Endothelial cell of hepatic sinusoid (primary cell): ENCODE measurements around the gene ZNF277.

Source experiments
- in situ Hi-C: cut with HindIII; loops from 2 replicates; pipeline ENCODE4 v1.10.0; 2017; ENCODE audit warnings: low sequenced_read_pairs

The ZNF277 gene

DNA sequence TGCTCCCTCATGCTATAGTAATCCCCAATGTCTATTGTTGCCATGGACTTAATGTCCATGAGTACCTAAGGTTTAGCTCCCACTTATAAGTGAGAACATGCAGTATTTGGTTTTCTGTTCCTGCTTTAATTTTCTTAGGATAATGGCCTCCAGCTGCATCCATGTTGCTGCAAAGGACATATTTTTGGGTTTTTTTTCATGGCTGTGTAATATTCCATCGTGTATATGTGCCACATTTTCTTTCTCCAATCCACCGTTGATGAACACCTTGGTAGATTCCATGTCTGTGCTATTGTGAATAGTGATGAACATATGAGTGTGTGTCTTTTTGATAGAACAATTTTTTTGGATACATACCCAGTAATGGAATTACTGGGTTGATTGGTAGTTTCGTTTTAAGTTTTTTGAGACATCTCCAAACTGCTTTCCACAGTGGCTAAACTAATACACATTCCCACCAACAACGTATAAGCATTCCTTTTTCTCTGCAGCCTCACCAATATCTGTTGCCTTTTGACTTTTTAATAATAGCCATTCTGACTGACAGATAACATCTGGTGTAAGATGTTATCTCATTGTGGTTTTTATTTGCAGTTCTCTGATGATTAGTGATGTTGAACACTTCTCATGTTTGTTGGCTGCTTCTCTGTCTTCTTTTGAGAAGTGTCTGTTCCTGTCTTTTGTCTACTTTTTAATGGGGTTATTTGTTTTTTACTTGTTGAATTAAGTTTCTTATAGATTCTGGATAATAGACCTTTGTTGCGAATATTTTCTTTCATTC lies 175.0 kb downstream of the ZNF277 start:
- in situ Hi-C loops, result no loop called here

DNA sequence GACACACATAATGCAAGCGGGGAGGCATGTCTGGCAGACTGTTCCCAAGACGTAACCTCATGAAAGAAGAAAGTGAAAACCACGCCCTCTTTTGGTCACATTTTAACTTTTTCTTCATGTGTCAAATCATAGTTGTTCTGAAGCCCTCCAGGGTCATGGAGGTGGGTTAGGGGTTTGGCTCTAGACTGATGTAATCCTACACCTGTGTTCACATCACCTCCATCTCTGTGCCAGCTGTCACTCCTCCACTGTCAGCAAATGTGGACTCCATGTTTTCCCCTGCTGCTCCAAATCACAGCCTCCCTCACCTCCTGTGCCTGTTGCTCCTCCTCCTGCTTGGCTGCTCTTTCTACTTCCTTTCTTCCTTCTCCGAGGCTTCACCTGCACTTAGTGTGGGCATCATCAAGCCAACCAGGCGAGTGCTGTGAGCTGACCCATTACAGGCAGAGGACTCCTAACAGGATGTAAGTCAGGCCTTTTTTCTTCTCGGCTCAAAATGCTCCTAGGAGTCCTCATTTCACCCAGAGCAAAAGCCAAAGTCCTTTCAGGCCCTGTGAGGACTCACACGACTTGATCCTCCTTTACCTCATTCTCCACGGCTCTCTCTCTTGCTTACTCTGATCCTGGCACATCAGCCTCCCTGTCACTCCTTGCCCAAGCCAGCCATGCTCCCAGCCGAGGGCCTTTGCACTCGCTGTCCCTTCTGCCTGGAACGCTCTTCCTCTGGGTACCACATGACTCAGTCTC lies 177.3 kb downstream of the ZNF277 start:
- in situ Hi-C loops, result no loop called here

DNA sequence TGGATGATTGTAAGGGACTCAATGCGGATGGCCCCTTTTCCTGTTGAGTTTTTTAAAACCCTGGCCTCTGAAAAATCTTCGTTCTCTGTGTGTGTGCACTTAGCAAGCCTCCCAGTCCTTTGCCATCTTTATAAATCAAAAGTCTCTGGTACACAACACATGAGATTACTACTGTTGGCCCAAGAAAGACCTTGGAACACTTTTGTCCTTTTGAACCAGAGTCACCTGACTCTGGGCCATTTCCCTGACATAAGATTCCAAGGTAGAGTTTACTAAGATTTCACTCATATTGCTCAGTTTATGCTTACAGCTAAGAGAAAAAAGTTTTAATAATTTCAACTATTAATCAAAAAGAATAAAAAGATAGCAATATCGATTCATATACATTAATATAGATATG lies 179.0 kb downstream of the ZNF277 start:
- in situ Hi-C loops, result no loop called here

DNA sequence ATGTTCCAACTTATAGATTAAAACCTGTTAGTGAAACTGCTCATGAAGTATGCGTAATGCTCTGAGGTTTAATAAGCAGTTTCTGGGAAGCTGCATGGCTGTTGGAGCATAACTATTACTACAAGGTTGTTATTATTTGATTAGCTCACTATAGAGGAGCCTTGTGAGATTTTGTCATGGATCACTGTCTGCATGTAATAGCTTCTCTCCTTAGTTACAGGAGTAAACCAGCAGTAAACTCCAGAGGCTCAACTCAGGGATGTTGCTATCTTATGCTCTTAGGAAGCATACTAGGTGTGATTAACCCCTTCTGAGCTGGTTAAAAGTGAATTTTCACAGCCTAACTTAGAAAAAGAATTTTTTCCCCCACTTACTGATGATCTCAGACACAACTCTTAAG lies 180.1 kb downstream of the ZNF277 start:
- in situ Hi-C loops, result no loop called here

DNA sequence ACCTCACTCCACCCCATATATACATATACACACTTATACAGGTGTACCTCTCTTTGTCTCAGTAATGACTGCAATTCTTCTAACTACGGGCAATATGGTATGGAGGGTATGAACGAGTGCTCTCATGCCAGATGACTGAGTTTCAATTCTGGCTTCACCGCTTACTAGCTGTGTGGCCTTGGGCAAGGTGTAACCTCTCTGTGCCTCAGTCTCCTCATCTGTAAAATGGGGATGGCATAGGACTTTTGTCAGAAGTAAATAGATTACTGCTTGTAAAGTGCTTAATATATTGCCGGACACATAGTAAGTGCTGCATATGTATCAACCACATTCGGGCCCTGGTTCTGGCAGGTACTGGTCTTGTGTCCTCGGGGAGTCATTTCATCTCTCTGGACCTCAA lies 183.7 kb downstream of the ZNF277 start:
- in situ Hi-C loops, result loop anchor here (5.0 kb wide), 1 partner anchor 638 kb away; no protein-coding TSS in a partner anchor

DNA sequence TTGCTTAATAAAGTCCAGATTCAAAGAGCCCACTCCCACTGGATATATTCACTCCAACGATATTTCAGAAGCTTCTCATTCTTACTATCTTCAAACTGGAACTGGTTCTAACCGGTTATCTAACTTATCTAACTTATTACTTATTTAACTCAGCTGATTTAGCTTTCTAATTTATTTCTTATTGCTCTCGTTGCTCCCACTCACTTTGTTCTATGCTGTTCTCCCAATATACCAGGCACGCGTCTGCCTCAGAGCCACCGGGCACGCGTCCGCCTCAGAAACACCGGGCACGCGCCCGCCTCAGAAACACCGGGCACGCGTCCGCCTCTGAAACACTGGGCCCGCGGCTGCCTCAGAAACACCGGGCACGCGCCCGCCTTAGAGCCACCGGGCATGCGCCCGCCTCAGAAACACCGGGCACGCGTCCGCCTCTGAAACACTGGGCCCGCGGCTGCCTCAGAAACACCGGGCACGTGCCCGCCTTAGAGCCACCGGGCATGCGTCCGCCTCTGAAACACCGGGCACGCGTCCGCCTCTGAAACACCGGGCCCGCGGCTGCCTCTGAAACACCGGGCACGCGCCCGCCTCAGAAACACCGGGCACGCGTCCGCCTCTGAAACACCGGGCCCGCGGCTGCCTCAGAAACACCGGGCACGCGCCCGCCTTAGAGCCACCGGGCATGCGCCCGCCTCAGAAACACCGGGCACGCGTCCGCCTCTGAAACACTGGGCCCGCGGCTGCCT lies 184.8 kb downstream of the ZNF277 start:
- in situ Hi-C loops, result loop anchor here (5.0 kb wide), 1 partner anchor 639 kb away; no protein-coding TSS in a partner anchor

DNA sequence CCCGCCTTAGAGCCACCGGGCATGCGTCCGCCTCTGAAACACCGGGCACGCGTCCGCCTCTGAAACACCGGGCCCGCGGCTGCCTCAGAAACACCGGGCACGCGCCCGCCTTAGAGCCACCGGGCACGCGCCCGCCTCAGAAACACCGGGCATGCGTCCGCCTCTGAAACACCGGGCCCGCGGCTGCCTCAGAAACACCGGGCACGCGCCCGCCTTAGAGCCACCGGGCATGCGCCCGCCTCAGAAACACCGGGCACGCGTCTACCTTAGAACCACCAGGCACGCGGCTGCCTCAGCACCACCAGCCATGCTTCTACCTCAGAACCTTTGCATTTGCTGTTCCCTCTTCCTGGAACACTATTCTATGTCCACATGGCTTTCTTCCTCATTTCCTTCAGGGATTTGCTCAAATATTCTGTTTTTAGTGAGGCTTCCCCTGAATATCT lies 185.4 kb downstream of the ZNF277 start:
- in situ Hi-C loops, result loop anchor here (5.0 kb wide), 1 partner anchor 640 kb away; no protein-coding TSS in a partner anchor
